K562 (cell line): Measurements from ENCODE around the gene KIT. TPM values are rescaled to one million over a fixed set of nuclear protein-coding genes. Genes with fewer than 3 reads are reported as not detected.

Source experiments
- ATAC-seq: fragments of 200-7000 bp; cut with Tn5 transposase; 3 replicates; pipeline ENCODE4 v1.9.1; 2020; ENCODE audit warnings: moderate library complexity
- BruUV-seq: library from RNA; stranded (reverse); fragments of 400-500 nt; replicated peaks from 2 replicates; lab custom pipeline; 2021; lab: Mats Ljungman, UMichigan
- CTCF ChIA-PET: fragments of 300-600 bp; formaldehyde crosslinking; extraction: SDS; loops from one replicate; lab custom pipeline; 2021; ENCODE audit warnings: low intra/inter-chr PET ratio; lab: Yijun Ruan, JAX
- POLR2A ChIA-PET: fragments of 300-600, 350-650 bp; sonication (Branson Sonifier 250); formaldehyde crosslinking; extraction: SDS; loops from one replicate; lab custom pipeline; 2021; ENCODE audit warnings: antibody characterized with exemption, inconsistent platforms; lab: Yijun Ruan, JAX
- DNase-seq, 4 experiments: peaks; one replicate each; pipeline versions ENCODE4 v3.0.0 to v3.0.0-alpha.2; 2011 to 2018; ENCODE audit warnings: low spot score in 3 of 4, mixed read lengths in 3 of 4; ENCODE audit errors: extremely low read depth in 1 of 4
- FAIRE-seq: peaks from 2 replicates; lab custom pipeline; 2011; peaks lifted over from hg19 to GRCh38; lab: Jason Lieb, UNC
- H2AFZ ChIP-seq: 2 replicates; pipeline ENCODE4 v1.6.0; 2011; ENCODE audit warnings: low read depth, low read length, control low read depth, inconsistent platforms
- H3K27ac ChIP-seq: fragments of 200-600 bp; 3 replicates; pipeline ENCODE4 v1.8.0; 2011; ENCODE audit warnings: low read depth, mild to moderate bottlenecking, control low read depth, inconsistent platforms, low read length, moderate library complexity, mixed read lengths; ENCODE audit errors: extremely low read depth
- H3K27me3 ChIP-seq, 2 experiments: fragments of 300-600 bp in 1 of 2; 2 replicates in 1 of 2; 3 replicates in 1 of 2; pipeline versions ENCODE4 v1.6.0 to v1.8.0; 2011; ENCODE audit warnings: inconsistent platforms in 2 of 2, low read length in 2 of 2, mild to moderate bottlenecking in 1 of 2, mixed read lengths in 1 of 2, moderate library complexity in 1 of 2; ENCODE audit not compliant: control insufficient read depth in 2 of 2, insufficient read depth in 2 of 2
- H3K36me3 ChIP-seq: fragments of 300-600 bp; 3 replicates; pipeline ENCODE4 v1.8.0; 2011; ENCODE audit warnings: mild to moderate bottlenecking, low read length, inconsistent platforms; ENCODE audit not compliant: control insufficient read depth, insufficient read depth
- H3K4me1 ChIP-seq, 2 experiments: fragments of 200-600 bp in 1 of 2; replicated peaks in 1 of 2; 2 replicates in 1 of 2; 3 replicates in 1 of 2; pipeline versions ENCODE4 v1.5.1 to v1.8.0; 2011; ENCODE audit warnings: inconsistent platforms in 2 of 2, low read length in 2 of 2, mild to moderate bottlenecking in 1 of 2, mixed read lengths in 1 of 2, moderate library complexity in 1 of 2; ENCODE audit not compliant: control insufficient read depth in 2 of 2, insufficient read depth in 2 of 2
- H3K4me2 ChIP-seq: 2 replicates; pipeline ENCODE4 v1.6.1; 2011; ENCODE audit warnings: low read length, control low read depth, inconsistent platforms, mixed read lengths; ENCODE audit not compliant: insufficient read depth
- H3K4me3 ChIP-seq: fragments of 200-600 bp; sonication (generic), shearing (Covaris generic); 2 replicates; pipeline ENCODE4 v1.5.1; 2016; ENCODE audit warnings: control low read depth, inconsistent platforms
- H3K79me2 ChIP-seq: fragments of 200-600 bp; 3 replicates; pipeline ENCODE4 v1.8.0; 2011; ENCODE audit warnings: low read length, inconsistent platforms; ENCODE audit not compliant: control insufficient read depth, insufficient read depth
- H3K9ac ChIP-seq, 2 experiments: 2 replicates each; pipeline versions ENCODE4 v1.6.0 to v1.6.1; 2011; ENCODE audit warnings: low read depth in 2 of 2, low read length in 2 of 2, control low read depth in 1 of 2, inconsistent platforms in 1 of 2, mild to moderate bottlenecking in 1 of 2, mixed read lengths in 1 of 2; ENCODE audit not compliant: insufficient read depth in 1 of 2
- H3K9me1 ChIP-seq: one replicate; pipeline ENCODE4 v1.6.0; 2011; ENCODE audit warnings: inconsistent platforms, mild to moderate bottlenecking, low read length, moderate library complexity; ENCODE audit not compliant: control insufficient read depth, insufficient read depth
- H3K9me3 ChIP-seq: replicated peaks from 2 replicates; pipeline ENCODE4 v1.5.1; 2011; ENCODE audit warnings: low read depth, low read length, inconsistent platforms; ENCODE audit not compliant: control insufficient read depth, insufficient read depth
- H4K20me1 ChIP-seq: replicated peaks from 2 replicates; pipeline ENCODE4 v1.6.1; 2011; ENCODE audit warnings: low read length, inconsistent platforms, mixed read lengths; ENCODE audit not compliant: control insufficient read depth, insufficient read depth
- CREB5 ChIP-seq: fragments of 250-450 bp; sonication (Bioruptor Pico); IDR thresholded peaks from 2 replicates; pipeline ENCODE4 v1.5.0; 2020; ENCODE audit warnings: mild to moderate bottlenecking
- MTF1 ChIP-seq: fragments of 250-450 bp; sonication (Bioruptor Pico); IDR thresholded peaks from 2 replicates; pipeline ENCODE4 v1.9.0; 2021; ENCODE audit warnings: moderate library complexity, mild to moderate bottlenecking, inconsistent platforms, borderline replicate concordance
- NUFIP1 ChIP-seq: fragments of 450-650 bp; IDR thresholded peaks from 2 replicates; pipeline ENCODE4 v1.6.1; 2018; ENCODE audit not compliant: partially characterized antibody
- PRMT5 ChIP-seq: sonication (generic); formaldehyde crosslinking; IDR thresholded peaks from 2 replicates; pipeline ENCODE4 v1.5.0; 2020; ENCODE audit warnings: missing genetic modification reagents
- PURB ChIP-seq: sonication (generic); formaldehyde crosslinking; IDR thresholded peaks from 2 replicates; pipeline ENCODE4 v1.9.0; 2021; ENCODE audit warnings: low read depth, mild to moderate bottlenecking, missing genetic modification reagents
- XRCC4 ChIP-seq: IDR thresholded peaks from one replicate; pipeline ENCODE4 v1.6.1; 2011; ENCODE audit not compliant: insufficient read depth, insufficient read length; ENCODE audit errors: extremely low read depth
- ZBTB40 ChIP-seq, 2 experiments: fragments of 450-650 bp in 1 of 2; sonication (generic) in 1 of 2; formaldehyde crosslinking in 1 of 2; IDR thresholded peaks; 2 replicates each; pipeline versions ENCODE4 v1.7.1 to v1.9.0; 2016 to 2022; ENCODE audit warnings: inconsistent platforms in 1 of 2, mild to moderate bottlenecking in 1 of 2, missing genetic modification reagents in 1 of 2
- ZFP36 ChIP-seq: fragments of 150-350 bp; IDR thresholded peaks from 2 replicates; pipeline ENCODE4 v1.6.1; 2018; ENCODE audit warnings: low read length, low read depth; ENCODE audit not compliant: partially characterized antibody
- ZKSCAN3 ChIP-seq: fragments of 250-450 bp; sonication (Bioruptor Pico); IDR thresholded peaks from 2 replicates; pipeline ENCODE4 v1.4.0; 2020
- ZNF324 ChIP-seq: fragments of 250-450 bp; sonication (Bioruptor Pico); IDR thresholded peaks from 2 replicates; pipeline ENCODE4 v1.4.0; 2020; ENCODE audit warnings: mild to moderate bottlenecking
- ZNF644 ChIP-seq: fragments of 200-800 bp; sonication (Bioruptor generic); IDR thresholded peaks from 2 replicates; pipeline ENCODE4 v1.6.1; 2016; ENCODE audit warnings: low read depth, missing genetic modification characterization, missing compliant biosample characterization
- WGBS: fragments of 100-300 bp; shearing (Covaris generic); methylation state at CpG from one replicate; pipeline ENCODE4 v1.1.6; 2016; ENCODE audit warnings: low coverage, mixed read lengths; ENCODE audit not compliant: insufficient coverage; ENCODE audit errors: missing lambda C conversion rate; 5-methylcytosine and 5-hydroxymethylcytosine counted together
- in situ Hi-C: fragments of 300-500 bp; cut with MboI; formaldehyde crosslinking; loops from 4 replicates; pipeline ENCODE4 v1.15.0; 2018; ENCODE audit warnings: inconsistent platforms, mixed read lengths
- intact Hi-C: fragments of 100-400 bp; cut with micrococcal nuclease; formaldehyde crosslinking; loops from 2 replicates; pipeline ENCODE4 v1.14.2; 2022
- polyA plus RNA-seq, 8 experiments: library from polyadenylated mRNA; depleted of rRNA in 4 of 8; stranded (reverse) in 5 of 8; unstranded in 3 of 8; fragments of >200 nt; fragmentation: Nextera tagmentation in 2 of 8; fragmentation: Illumina TruSeq in 1 of 8; extraction: Ambion mirVana in 2 of 8; extraction: Trizol in 1 of 8; gene quantifications; 2 replicates each; pipeline versions ENCODE4 v1.2.1 to v1.2.3, GENCODE V29; 2011 to 2014; ENCODE audit warnings: inconsistent platforms in 1 of 8, missing spikeins in 1 of 8
- total RNA-seq, 7 experiments: library from RNA; depleted of rRNA in 6 of 7; stranded (reverse); fragments of >200 nt in 6 of 7; fragmentation: Illumina TruSeq in 2 of 7; extraction: Trizol in 2 of 7; gene quantifications; 2 replicates each; pipeline versions ENCODE4 v1.2.1 to v1.2.3, GENCODE V29; 2011 to 2021; ENCODE audit warnings: low replicate concordance in 1 of 7
- TF ChIP-seq, protein P1 (sequence below): sonication (generic); formaldehyde crosslinking; IDR thresholded peaks from 2 replicates; pipeline ENCODE4 v1.8.1; 2023; ENCODE audit warnings: mild to moderate bottlenecking, missing genetic modification reagents

KIT gene
- total and polyA plus RNA-seq, 9 of the 15 experiments (the other 6 are each of a cell fraction or from before 2014, with no cell fraction given), result 0.27 to 5.6 (median 0.57) TPM

GRCh38 chr4:54632537-54632936 lies 25.2 kb upstream of the KIT start:
- Histone ChIP-seq H3K4me1 (no peaks in the 10 kb centered on the region), H3K4me3 (no peak overlapping the region), H3K36me3 (no peaks in the 10 kb centered on the region), H3K4me2 (no peak overlapping the region), H3K27me3 (0 out of 5 replicates have a peak, but pooled peaks cover 0 to 3% of the 10 kb centered on the region in 2 experiments), H2AFZ (no peak overlapping the region), H4K20me1 (no peaks in the 10 kb centered on the region), H3K27ac (no peak overlapping the region), H3K9me3 (no peaks in the 10 kb centered on the region), H3K9me1 (no peaks in the 10 kb centered on the region), H3K9ac (no peak overlapping the region), H3K79me2 (no peaks in the 10 kb centered on the region)
- WGBS, result 73% methylated on average over 28 of the region's 29 CpGs
- DNase-seq, result no peak
- ChIA-PET CTCF (no interaction called here), POLR2A (no interaction called here)
- in situ Hi-C loops (no loop called here), intact Hi-C loops (no loop called here)
- no peak for FAIRE-seq
- no peak for ATAC-seq
- no TSS peak for BruUV-seq
- no peak for TF ChIP-seq NUFIP1
- no peak for TF ChIP-seq PURB (CRISPR knock-in tag)
- TF ChIP-seq ZKSCAN3, result no peak
- TF ChIP-seq MTF1 (CRISPR knock-in tag), result no peak
- no peak for TF ChIP-seq CREB5 (CRISPR knock-in tag)
- TF ChIP-seq ZBTB40 (IDR thresholded peaks at IDR 0.05), result no peak
- no peak for TF ChIP-seq ZBTB40 (CRISPR knock-in tag; IDR thresholded peaks at IDR 0.05)
- TF ChIP-seq XRCC4, result no peak
- TF ChIP-seq, protein P1, sequence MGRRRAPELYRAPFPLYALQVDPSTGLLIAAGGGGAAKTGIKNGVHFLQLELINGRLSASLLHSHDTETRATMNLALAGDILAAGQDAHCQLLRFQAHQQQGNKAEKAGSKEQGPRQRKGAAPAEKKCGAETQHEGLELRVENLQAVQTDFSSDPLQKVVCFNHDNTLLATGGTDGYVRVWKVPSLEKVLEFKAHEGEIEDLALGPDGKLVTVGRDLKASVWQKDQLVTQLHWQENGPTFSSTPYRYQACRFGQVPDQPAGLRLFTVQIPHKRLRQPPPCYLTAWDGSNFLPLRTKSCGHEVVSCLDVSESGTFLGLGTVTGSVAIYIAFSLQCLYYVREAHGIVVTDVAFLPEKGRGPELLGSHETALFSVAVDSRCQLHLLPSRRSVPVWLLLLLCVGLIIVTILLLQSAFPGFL (CRISPR knock-in tag), result no peak
- TF ChIP-seq ZNF644, result no peak
- no peak for TF ChIP-seq ZFP36
- no peak for TF ChIP-seq PRMT5 (CRISPR knock-in tag)
- no peak for TF ChIP-seq ZNF324 (CRISPR knock-in tag)
